Measurements from ENCODE around the gene REPS1.

DNA sequence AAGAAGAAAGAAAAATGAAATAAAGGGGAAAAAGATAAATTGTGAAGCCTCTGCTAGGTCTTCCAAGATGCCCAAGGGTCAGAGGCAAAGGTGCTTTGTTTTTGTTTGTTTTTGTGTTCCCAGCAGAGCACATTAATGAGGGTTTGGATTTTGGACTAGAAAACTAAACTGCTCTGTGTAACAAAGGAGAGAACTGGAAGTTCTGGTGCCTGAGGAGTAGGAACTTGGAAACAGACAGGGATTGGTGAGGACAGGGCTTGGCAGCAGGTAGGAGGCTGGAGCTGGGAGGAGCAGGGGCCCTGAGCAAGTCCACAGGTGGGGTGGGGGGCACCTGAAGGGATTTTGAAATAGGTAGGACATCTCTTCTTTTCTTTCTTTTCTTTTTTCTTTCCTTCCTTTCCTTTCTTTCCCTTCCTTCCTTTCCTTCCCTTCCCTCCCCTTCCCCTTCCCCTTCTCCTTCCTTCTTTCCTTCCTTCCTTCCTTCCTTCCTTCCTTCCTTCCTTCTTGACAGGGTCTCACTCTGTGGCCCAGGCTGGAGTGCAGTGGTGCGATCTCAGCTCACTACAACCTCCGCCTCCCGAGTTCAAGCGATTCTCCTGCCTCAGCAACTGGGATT is 25.2 kb upstream of the REPS1 start:
- TF ChIP-seq ZNF398 (tag by site-specific recombination; IDR thresholded peaks at IDR 0.05): no peak
- TF ChIP-seq, protein P1, sequence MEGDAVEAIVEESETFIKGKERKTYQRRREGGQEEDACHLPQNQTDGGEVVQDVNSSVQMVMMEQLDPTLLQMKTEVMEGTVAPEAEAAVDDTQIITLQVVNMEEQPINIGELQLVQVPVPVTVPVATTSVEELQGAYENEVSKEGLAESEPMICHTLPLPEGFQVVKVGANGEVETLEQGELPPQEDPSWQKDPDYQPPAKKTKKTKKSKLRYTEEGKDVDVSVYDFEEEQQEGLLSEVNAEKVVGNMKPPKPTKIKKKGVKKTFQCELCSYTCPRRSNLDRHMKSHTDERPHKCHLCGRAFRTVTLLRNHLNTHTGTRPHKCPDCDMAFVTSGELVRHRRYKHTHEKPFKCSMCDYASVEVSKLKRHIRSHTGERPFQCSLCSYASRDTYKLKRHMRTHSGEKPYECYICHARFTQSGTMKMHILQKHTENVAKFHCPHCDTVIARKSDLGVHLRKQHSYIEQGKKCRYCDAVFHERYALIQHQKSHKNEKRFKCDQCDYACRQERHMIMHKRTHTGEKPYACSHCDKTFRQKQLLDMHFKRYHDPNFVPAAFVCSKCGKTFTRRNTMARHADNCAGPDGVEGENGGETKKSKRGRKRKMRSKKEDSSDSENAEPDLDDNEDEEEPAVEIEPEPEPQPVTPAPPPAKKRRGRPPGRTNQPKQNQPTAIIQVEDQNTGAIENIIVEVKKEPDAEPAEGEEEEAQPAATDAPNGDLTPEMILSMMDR (tag by site-specific recombination; IDR thresholded peaks at IDR 0.05): no peak
- no peak for TF ChIP-seq ZNF558 (tag by site-specific recombination; IDR thresholded peaks at IDR 0.05)
- TF ChIP-seq ZNF843 (tag by site-specific recombination; IDR thresholded peaks at IDR 0.05): no peak
- no peak for TF ChIP-seq YY2 (tag by site-specific recombination; IDR thresholded peaks at IDR 0.05)
- TF ChIP-seq ZBTB11 (tag by site-specific recombination; conservative IDR thresholded peaks at IDR 0.05; ENCODE audit: low read depth): no peak
- TF ChIP-seq ZNF529 (tag by site-specific recombination; IDR thresholded peaks at IDR 0.05; ENCODE audit: insufficient replicate concordance): no peak
- no peak for TF ChIP-seq ZNF623 (tag by site-specific recombination; IDR thresholded peaks at IDR 0.05)
- TF ChIP-seq ZNF266 (tag by site-specific recombination; IDR thresholded peaks at IDR 0.05; ENCODE audit: low read depth): no peak
- TF ChIP-seq ZNF175 (tag by site-specific recombination; IDR thresholded peaks at IDR 0.05): no peak
- TF ChIP-seq, protein P2, sequence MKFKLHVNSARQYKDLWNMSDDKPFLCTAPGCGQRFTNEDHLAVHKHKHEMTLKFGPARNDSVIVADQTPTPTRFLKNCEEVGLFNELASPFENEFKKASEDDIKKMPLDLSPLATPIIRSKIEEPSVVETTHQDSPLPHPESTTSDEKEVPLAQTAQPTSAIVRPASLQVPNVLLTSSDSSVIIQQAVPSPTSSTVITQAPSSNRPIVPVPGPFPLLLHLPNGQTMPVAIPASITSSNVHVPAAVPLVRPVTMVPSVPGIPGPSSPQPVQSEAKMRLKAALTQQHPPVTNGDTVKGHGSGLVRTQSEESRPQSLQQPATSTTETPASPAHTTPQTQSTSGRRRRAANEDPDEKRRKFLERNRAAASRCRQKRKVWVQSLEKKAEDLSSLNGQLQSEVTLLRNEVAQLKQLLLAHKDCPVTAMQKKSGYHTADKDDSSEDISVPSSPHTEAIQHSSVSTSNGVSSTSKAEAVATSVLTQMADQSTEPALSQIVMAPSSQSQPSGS (tag by site-specific recombination; IDR thresholded peaks at IDR 0.05; ENCODE audit: low read depth): no peak
- no peak for TF ChIP-seq ZNF239 (tag by site-specific recombination; IDR thresholded peaks at IDR 0.05)

Data from HEK293 (cell line).